ENCODE results near the gene UBAC1. TPM values are rescaled to one million over a fixed set of nuclear protein-coding genes. Genes with fewer than 3 reads are reported as not detected.
A peak's percentile ranks its signal among the peaks of the same experiment; 100 is the strongest.

UBAC1 gene
- total RNA-seq, 1 experiment from 2014 or later = 54.8 TPM

GRCh38 chr9:136007934-136008692 is 46.9 kb upstream of the UBAC1 start:
- Histone ChIP-seq H3K9me2 (ENCODE audit: insufficient read depth) (no peaks in the 10 kb centered on the region), H3K79me2 (ENCODE audit: insufficient read depth, low read length) (no peaks in the 10 kb centered on the region), H3K4me1 (ENCODE audit: control insufficient read depth in 1 of 2, insufficient read depth in 2 of 2, low read length in 2 of 2) (peaks cover 9 to 18% of the 10 kb centered on the region in 2 experiments), H3K4me3 (replicated peaks in 1 of 2; ENCODE audit: low read depth in 1 of 2, low read length in 2 of 2) (no peak overlapping the region), H3K9me3 (ENCODE audit: control insufficient read depth in 1 of 2, insufficient read depth in 1 of 2, low read depth in 1 of 2, low read length in 2 of 2) (no peaks in the 10 kb centered on the region), H3K9ac (ENCODE audit: low read length) (no peak overlapping the region), H3K27ac (ENCODE audit: low read depth, low read length) (no peak overlapping the region), H2AFZ (ENCODE audit: low read depth, low read length, poor library complexity, severe bottlenecking) (no peak overlapping the region), H3K4me2 (ENCODE audit: low read length) (peak overlapping the region; percentile 6; the same call in 1 of the 2 replicates), H3K36me3 (ENCODE audit: control insufficient read depth in 1 of 2, insufficient read depth in 2 of 2, low read length in 2 of 2) (no peaks in the 10 kb centered on the region; a peak in 1 of 4 replicates), H4K20me1 (ENCODE audit: insufficient read depth) (no peaks in the 10 kb centered on the region), H3K27me3 (ENCODE audit: insufficient read depth, low read length) (no peaks in the 10 kb centered on the region)
- no TSS peak for BruUV-seq (replicated peaks)
- POLR2A ChIA-PET = no interaction called here
- DNase-seq (ENCODE audit: low read depth, low spot score) (peak; percentile 16), ATAC-seq (peak; percentile 43)
- intact Hi-C loops (cut with micrococcal nuclease) = no loop called here
- RAD21 ChIA-PET (ENCODE audit: low non-redundant PET in 1 of 2, low total read pairs in 2 of 2, uncharacterized antibody in 2 of 2, unreplicated experiment in 2 of 2) = interaction anchor here in 1 of 2 experiments (0.6 kb wide), 1 partner anchor 125 kb away, joined by 6 read pairs; no protein-coding TSS in a partner anchor
- TF ChIP-seq TCF7L2 (IDR thresholded peaks at IDR 0.05; ENCODE audit: borderline replicate concordance, extremely low read depth, insufficient read depth, insufficient read length) (peak; percentile 49), CEBPB (IDR thresholded peaks at IDR 0.05; ENCODE audit: low read depth) (no peak), FOSL1 (IDR thresholded peaks at IDR 0.05; ENCODE audit: low read depth) (peak; percentile 70; the same call in 1 of the 2 replicates), EGR1 (IDR thresholded peaks at IDR 0.05; ENCODE audit: low read depth) (no peak)
- CTCF ChIA-PET = no interaction called here

- no peaks in the 10 kb centered on the region; a peak in 1 of 4 replicates for H3K36me3 ChIP-seq (ENCODE audit: control insufficient read depth in 1 of 2, insufficient read depth in 2 of 2, low read length in 2 of 2)
- H3K4me1 ChIP-seq (ENCODE audit: control insufficient read depth in 1 of 2, insufficient read depth in 2 of 2, low read length in 2 of 2) = peaks cover 9 to 18% of the 10 kb centered on the region in 2 experiments
- no peak overlapping the region for H3K4me3 ChIP-seq (replicated peaks in 1 of 2; ENCODE audit: low read depth in 1 of 2, low read length in 2 of 2)
- TF ChIP-seq POLR2AphosphoS5 (IDR thresholded peaks at IDR 0.05; ENCODE audit: low read depth, low read length) = no peak
- TF ChIP-seq ATF3 (IDR thresholded peaks at IDR 0.05) = no peak
- TF ChIP-seq SRF (IDR thresholded peaks at IDR 0.05; ENCODE audit: low read depth) = no peak
- TF ChIP-seq POLR2A (IDR thresholded peaks at IDR 0.05; ENCODE audit: borderline replicate concordance, extremely low read depth, insufficient read depth, insufficient read length) = no peak
- no peak for TF ChIP-seq JUND (IDR thresholded peaks at IDR 0.05)
- no peak for TF ChIP-seq CEBPB (IDR thresholded peaks at IDR 0.05; ENCODE audit: low read depth)
- TF ChIP-seq CTCF (IDR thresholded peaks at IDR 0.05 in 2 of 3, conservative IDR thresholded peaks at IDR 0.05 in 1 of 3; ENCODE audit: borderline replicate concordance in 1 of 3, insufficient read depth in 1 of 3, low read depth in 2 of 3, low read length in 2 of 3) = no peak
- no peak for TF ChIP-seq EGR1 (IDR thresholded peaks at IDR 0.05; ENCODE audit: low read depth)
- TF ChIP-seq ZNF274 (IDR thresholded peaks at IDR 0.05; ENCODE audit: low read depth, low read length) = no peak
- TF ChIP-seq RAD21 (IDR thresholded peaks at IDR 0.05; ENCODE audit: low read depth) = no peak
- no peaks in the 10 kb centered on the region for H3K79me2 ChIP-seq (ENCODE audit: insufficient read depth, low read length)
- H4K20me1 ChIP-seq (ENCODE audit: insufficient read depth) = no peaks in the 10 kb centered on the region
- H2AFZ ChIP-seq (ENCODE audit: low read depth, low read length, poor library complexity, severe bottlenecking) = no peak overlapping the region
- ChIA-PET RAD21 (ENCODE audit: low non-redundant PET in 1 of 2, low total read pairs in 2 of 2, uncharacterized antibody in 2 of 2, unreplicated experiment in 2 of 2) (interaction anchor here in 1 of 2 experiments (0.6 kb wide), 1 partner anchor 126 kb away, joined by 6 read pairs; no protein-coding TSS in a partner anchor), POLR2A (no interaction called here), CTCF (no interaction called here)
- no peak for ATAC-seq
- H3K27me3 ChIP-seq (ENCODE audit: insufficient read depth, low read length) = no peaks in the 10 kb centered on the region
- no peaks in the 10 kb centered on the region for H3K9me3 ChIP-seq (ENCODE audit: control insufficient read depth in 1 of 2, insufficient read depth in 1 of 2, low read depth in 1 of 2, low read length in 2 of 2)
- H3K9me2 ChIP-seq (ENCODE audit: insufficient read depth) = no peaks in the 10 kb centered on the region
- no TSS peak for BruUV-seq (replicated peaks)
- H3K9ac ChIP-seq (ENCODE audit: low read length) = no peak overlapping the region
- DNase-seq (ENCODE audit: low read depth, low spot score) = no peak
- no peak overlapping the region for H3K4me2 ChIP-seq (ENCODE audit: low read length)
- intact Hi-C loops (cut with micrococcal nuclease) = no loop called here
- no peak overlapping the region for H3K27ac ChIP-seq (ENCODE audit: low read depth, low read length)
Measured at GRCh38 chr9:136007276-136007933, 46.2 kb upstream of the UBAC1 start.
